ENCODE results near the gene COL5A1. TPM values are rescaled to one million over a fixed set of nuclear protein-coding genes. Genes with fewer than 3 reads are reported as not detected.

COL5A1 gene
- total RNA-seq, 1 donor from 2014 or later = 6.1 TPM

DNA sequence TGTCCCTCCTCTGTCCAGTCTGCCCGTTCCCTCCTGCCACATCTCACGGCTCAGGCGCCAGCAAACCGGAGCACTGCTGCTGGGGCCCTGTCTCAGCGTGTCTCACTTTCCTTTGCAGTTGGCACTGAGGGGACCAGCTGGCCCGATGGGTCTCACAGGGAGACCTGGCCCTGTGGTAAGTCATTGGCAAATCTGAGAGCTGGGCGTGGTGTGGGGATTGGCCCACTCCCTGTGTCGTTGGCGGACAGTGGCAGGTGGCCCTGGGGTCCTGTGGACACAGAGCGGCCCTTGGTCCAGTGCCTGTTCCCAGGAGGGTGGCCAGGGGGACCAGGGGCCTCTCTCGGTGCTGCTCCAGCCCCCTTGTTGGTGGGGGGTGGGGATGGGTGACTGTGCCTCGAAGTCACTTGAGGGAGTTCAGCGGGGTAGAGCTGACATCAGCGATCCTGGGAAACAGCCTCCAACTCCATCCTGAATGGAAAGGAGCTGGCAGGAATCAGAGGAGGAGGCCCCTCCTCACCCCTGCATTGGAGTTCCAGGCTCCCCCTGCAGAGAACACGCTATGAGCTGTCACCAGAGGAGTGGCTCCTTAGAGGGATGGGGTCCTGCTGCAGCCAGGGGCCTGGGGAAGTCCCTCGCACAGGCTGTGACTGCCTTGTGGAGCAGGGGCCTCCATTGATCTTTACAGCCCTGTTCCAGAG, 111.0 kb downstream of the COL5A1 start:
- Histone ChIP-seq H3K9ac (no peak overlapping the region), H3F3A (ENCODE audit: low read depth) (peaks cover 6% of the 10 kb centered on the region), H3K4me1 (no peaks in the 10 kb centered on the region), H3K36me3 (no peaks in the 10 kb centered on the region), H2AFZ (replicated peaks) (no peak overlapping the region), H3K4me3 (no peak overlapping the region), H3K4me2 (no peak overlapping the region), H3K27ac (no peak overlapping the region), H3K79me2 (ENCODE audit: low read depth) (no peaks in the 10 kb centered on the region), H3K27me3 (no peaks in the 10 kb centered on the region), H3K9me3 (ENCODE audit: low read depth) (no peaks in the 10 kb centered on the region), H4K20me1 (ENCODE audit: low read depth) (no peaks in the 10 kb centered on the region)
- Mint-ChIP-seq H3K36me3 (peaks cover 2% of the 10 kb centered on the region), H3K9me3 (no peaks in the 10 kb centered on the region), H3K27me3 (ENCODE audit: insufficient read depth, low read depth) (no peaks in the 10 kb centered on the region), H3K4me3 (no peak overlapping the region), H3K27ac (no peak overlapping the region), H3K4me1 (no peaks in the 10 kb centered on the region)
- DNase-seq (ENCODE audit: low spot score) = no peak
- TF ChIP-seq CTCF (IDR thresholded peaks at IDR 0.05) = no peak
- no peak for TF ChIP-seq EZH2phosphoT487 (IDR thresholded peaks at IDR 0.05)
- no peak for TF ChIP-seq EZH2 (IDR thresholded peaks at IDR 0.05)

DNA sequence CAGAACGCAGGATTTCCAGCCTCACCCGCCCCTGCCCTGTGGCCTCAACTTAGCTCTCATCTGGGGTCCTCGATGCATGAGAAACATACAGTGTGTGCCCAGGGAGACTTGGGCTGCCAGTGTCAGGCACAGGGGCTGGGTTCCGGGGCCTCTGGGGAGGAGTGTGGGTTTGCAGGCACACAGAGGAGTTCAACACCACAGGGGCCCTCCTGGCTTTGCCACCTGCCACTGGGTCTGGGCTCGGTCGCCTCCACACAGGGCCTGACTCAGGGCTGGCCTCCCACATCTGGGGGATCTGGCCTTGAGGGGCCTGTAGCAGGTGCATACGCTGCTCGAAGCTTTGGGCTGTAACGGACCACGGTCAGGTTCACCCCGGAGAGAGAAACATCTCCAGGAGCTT, 111.6 kb downstream of the COL5A1 start:
- Mint-ChIP-seq H3K27ac (no peak overlapping the region), H3K36me3 (no peaks in the 10 kb centered on the region), H3K4me3 (no peak overlapping the region), H3K9me3 (no peaks in the 10 kb centered on the region), H3K27me3 (ENCODE audit: insufficient read depth, low read depth) (peaks cover 4% of the 10 kb centered on the region), H3K4me1 (no peaks in the 10 kb centered on the region)
- no peak overlapping the region for H3K9ac ChIP-seq
- no peak overlapping the region for H3K4me3 ChIP-seq
- no peak for DNase-seq (ENCODE audit: low spot score)
- H3K4me1 ChIP-seq = no peaks in the 10 kb centered on the region
- H3K4me2 ChIP-seq = no peak overlapping the region
- TF ChIP-seq EZH2phosphoT487 (IDR thresholded peaks at IDR 0.05) (no peak), EZH2 (IDR thresholded peaks at IDR 0.05) (no peak), CTCF (IDR thresholded peaks at IDR 0.05) (no peak)
- no peaks in the 10 kb centered on the region for H3K27me3 ChIP-seq
- H4K20me1 ChIP-seq (ENCODE audit: low read depth) = no peaks in the 10 kb centered on the region
- H3K27ac ChIP-seq = no peak overlapping the region
- no peaks in the 10 kb centered on the region for H3K79me2 ChIP-seq (ENCODE audit: low read depth)
- peaks cover under 1% of the 10 kb centered on the region for H3F3A ChIP-seq (ENCODE audit: low read depth)
- no peaks in the 10 kb centered on the region for H3K9me3 ChIP-seq (ENCODE audit: low read depth)
- no peak overlapping the region for H2AFZ ChIP-seq (replicated peaks)
- no peaks in the 10 kb centered on the region for H3K36me3 ChIP-seq

DNA sequence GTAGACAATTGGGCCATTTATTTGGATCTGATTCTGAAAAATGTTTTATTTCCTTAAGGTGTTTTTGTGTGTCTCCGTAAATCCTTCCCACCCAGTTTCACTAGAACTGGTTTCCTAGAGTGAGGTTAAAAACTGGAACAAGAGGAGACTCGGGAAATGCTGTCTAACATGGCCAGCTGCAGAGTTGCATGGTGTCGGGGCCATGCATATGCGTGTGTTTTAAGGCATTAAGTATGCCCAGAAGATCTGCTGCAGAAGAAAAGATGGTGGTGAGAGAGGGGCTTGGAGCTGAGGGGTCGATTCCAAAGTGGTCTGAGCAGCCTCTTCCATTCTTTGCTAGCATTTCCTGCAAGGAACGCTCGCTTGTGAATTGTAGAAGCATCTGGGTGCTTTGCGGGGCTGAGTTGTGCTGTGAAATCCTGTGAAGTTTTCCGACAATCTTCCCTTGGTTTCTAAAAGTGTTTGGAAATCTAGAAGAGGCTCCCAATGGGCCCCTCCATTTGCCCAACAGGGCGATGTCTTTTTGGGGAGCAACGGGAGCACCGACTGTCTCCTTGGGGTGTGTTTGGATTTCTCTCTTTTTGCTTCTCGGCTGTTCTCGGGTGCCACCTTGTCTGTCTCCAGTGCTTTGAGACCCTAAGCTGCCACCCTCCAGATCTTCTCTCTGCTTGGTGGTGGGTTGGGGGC, 113.8 kb downstream of the COL5A1 start:
- peaks cover 4% of the 10 kb centered on the region for H3K27me3 Mint-ChIP-seq (ENCODE audit: insufficient read depth, low read depth)
- Histone ChIP-seq H2AFZ (replicated peaks) (no peak overlapping the region), H4K20me1 (ENCODE audit: low read depth) (no peaks in the 10 kb centered on the region), H3K4me1 (no peaks in the 10 kb centered on the region), H3K9me3 (ENCODE audit: low read depth) (no peaks in the 10 kb centered on the region), H3K4me3 (no peak overlapping the region), H3K9ac (no peak overlapping the region), H3K27ac (no peak overlapping the region), H3K79me2 (ENCODE audit: low read depth) (no peaks in the 10 kb centered on the region), H3K36me3 (no peaks in the 10 kb centered on the region), H3F3A (ENCODE audit: low read depth) (peaks cover 7% of the 10 kb centered on the region), H3K27me3 (no peaks in the 10 kb centered on the region), H3K4me2 (no peak overlapping the region)
- no peaks in the 10 kb centered on the region for H3K9me3 Mint-ChIP-seq
- TF ChIP-seq EZH2phosphoT487 (IDR thresholded peaks at IDR 0.05) (no peak), CTCF (IDR thresholded peaks at IDR 0.05) (no peak), EZH2 (IDR thresholded peaks at IDR 0.05) (no peak)
- no peak for DNase-seq (ENCODE audit: low spot score)
- peaks cover 1% of the 10 kb centered on the region for H3K36me3 Mint-ChIP-seq
- no peaks in the 10 kb centered on the region for H3K4me1 Mint-ChIP-seq
- peak overlapping the region; percentile 46 for H3K27ac Mint-ChIP-seq
- H3K4me3 Mint-ChIP-seq = no peak overlapping the region
